WTC11 (cell line): ENCODE measurements around the gene PER3. TPM values are rescaled to one million over a fixed set of nuclear protein-coding genes. Genes with fewer than 3 reads are reported as not detected.

ENCODE experiments used
- ATAC-seq: fragments of 200-7000 bp; cut with Tn5 transposase; 2 replicates; pipeline ENCODE4 v1.10.0; 2021; ENCODE audit warnings: mild to moderate bottlenecking, moderate library complexity
- CTCF ChIA-PET: fragments of 300-600 bp; sonication (Branson Sonifier 250); formaldehyde crosslinking; loops from one replicate; lab custom pipeline; 2021; ENCODE audit warnings: antibody characterized with exemption; lab: Charles Lee
- POLR2A ChIA-PET: fragments of 350-600 bp; sonication (Branson Sonifier 250); formaldehyde crosslinking; loops from one replicate; lab custom pipeline; 2021; ENCODE audit warnings: antibody characterized with exemption; lab: Charles Lee
- DNase-seq: peaks from one replicate; pipeline ENCODE4 v3.0.0; 2021; ENCODE audit warnings: low spot score
- H3K27ac Mint-ChIP-seq: 2 replicates; pipeline ENCODE4 v1.8.0; 2021; ENCODE audit warnings: mixed read lengths
- H3K27me3 Mint-ChIP-seq: 2 replicates; pipeline ENCODE4 v1.8.0; 2021; ENCODE audit warnings: low read depth, mild to moderate bottlenecking, moderate library complexity, mixed read lengths
- H3K36me3 Mint-ChIP-seq: 2 replicates; pipeline ENCODE4 v1.8.0; 2021; ENCODE audit warnings: mixed read lengths
- H3K4me1 Mint-ChIP-seq: 2 replicates; pipeline ENCODE4 v1.8.0; 2022; ENCODE audit warnings: mixed read lengths
- H3K4me3 Mint-ChIP-seq: 2 replicates; pipeline ENCODE4 v1.8.0; 2021; ENCODE audit warnings: mild to moderate bottlenecking, moderate library complexity, mixed read lengths
- H3K9me3 Mint-ChIP-seq: 2 replicates; pipeline ENCODE4 v1.8.0; 2021; ENCODE audit warnings: mixed read lengths
- AR ChIP-seq: fragments of 250-450 bp; sonication (Bioruptor Pico); IDR thresholded peaks from 2 replicates; pipeline ENCODE4 v1.9.0; 2021; ENCODE audit warnings: mild to moderate bottlenecking
- ATF3 ChIP-seq: sonication (generic); formaldehyde crosslinking; conservative IDR thresholded peaks from 2 replicates; pipeline ENCODE4 v1.8.1; 2022; ENCODE audit warnings: mild to moderate bottlenecking, missing genetic modification reagents
- E2F1 ChIP-seq: sonication (generic); formaldehyde crosslinking; IDR thresholded peaks from 2 replicates; pipeline ENCODE4 v1.8.0; 2022; ENCODE audit warnings: mild to moderate bottlenecking, missing genetic modification reagents
- EMX1 ChIP-seq: fragments of 250-450 bp; sonication (Bioruptor Pico); IDR thresholded peaks from 2 replicates; pipeline ENCODE4 v1.8.0; 2021; ENCODE audit warnings: mild to moderate bottlenecking
- ERG ChIP-seq: fragments of 250-450 bp; sonication (Bioruptor Pico); IDR thresholded peaks from 2 replicates; pipeline ENCODE4 v1.8.0; 2021; ENCODE audit warnings: mild to moderate bottlenecking
- FOXK1 ChIP-seq: sonication (generic); formaldehyde crosslinking; IDR thresholded peaks from 2 replicates; pipeline ENCODE4 v1.8.0; 2022; ENCODE audit warnings: mild to moderate bottlenecking, moderate library complexity, missing genetic modification reagents
- HMGA2 ChIP-seq: fragments of 250-450 bp; sonication (Bioruptor Pico); IDR thresholded peaks from 2 replicates; pipeline ENCODE4 v1.4.0; 2021; ENCODE audit warnings: mild to moderate bottlenecking, moderate library complexity
- MAX ChIP-seq: sonication (generic); formaldehyde crosslinking; IDR thresholded peaks from 2 replicates; pipeline ENCODE4 v1.8.0; 2022; ENCODE audit warnings: mild to moderate bottlenecking, missing genetic modification reagents
- NR1H2 ChIP-seq: sonication (generic); formaldehyde crosslinking; IDR thresholded peaks from 2 replicates; pipeline ENCODE4 v1.9.0; 2021; ENCODE audit warnings: mild to moderate bottlenecking, moderate library complexity, missing genetic modification reagents
- PREB ChIP-seq: sonication (generic); formaldehyde crosslinking; IDR thresholded peaks from 2 replicates; pipeline ENCODE4 v1.8.1; 2022; ENCODE audit warnings: mild to moderate bottlenecking, missing genetic modification reagents, moderate library complexity, borderline replicate concordance
- TCF7 ChIP-seq: sonication (generic); formaldehyde crosslinking; IDR thresholded peaks from 2 replicates; pipeline ENCODE4 v1.8.0; 2022; ENCODE audit warnings: mild to moderate bottlenecking, low read depth, missing genetic modification reagents, moderate library complexity
- TEAD4 ChIP-seq: sonication (generic); formaldehyde crosslinking; IDR thresholded peaks from 2 replicates; pipeline ENCODE4 v1.8.0; 2022; ENCODE audit warnings: mild to moderate bottlenecking, missing genetic modification reagents
- ZNF317 ChIP-seq: sonication (generic); formaldehyde crosslinking; IDR thresholded peaks from 2 replicates; pipeline ENCODE4 v1.8.1; 2023; ENCODE audit warnings: low read depth, mild to moderate bottlenecking, moderate library complexity, missing genetic modification reagents, borderline replicate concordance
- ZNF423 ChIP-seq: fragments of 250-450 bp; sonication (Bioruptor Pico); IDR thresholded peaks from 2 replicates; pipeline ENCODE4 v2.1.2; 2022; ENCODE audit warnings: mild to moderate bottlenecking, moderate library complexity
- ZNF425 ChIP-seq: fragments of 250-450 bp; sonication (Bioruptor Pico); conservative IDR thresholded peaks from 2 replicates; pipeline ENCODE4 v1.9.0; 2021; ENCODE audit warnings: mild to moderate bottlenecking
- ZSCAN18 ChIP-seq: fragments of 250-450 bp; sonication (Bioruptor Pico); IDR thresholded peaks from 2 replicates; pipeline ENCODE4 v2.1.2; 2022; ENCODE audit warnings: mild to moderate bottlenecking, moderate library complexity
- total RNA-seq: library from RNA; stranded (reverse); gene quantifications from 3 replicates; pipeline ENCODE4 v1.2.3, GENCODE V29; 2021

PER3 gene
- total RNA-seq, 1 experiment from 2014 or later, result 8.5 TPM

- no peak for DNase-seq
- Mint-ChIP-seq H3K27ac (no peak overlapping the region), H3K4me3 (no peak overlapping the region), H3K4me1 (peaks cover 15% of the 10 kb centered on the region), H3K27me3 (no peaks in the 10 kb centered on the region), H3K36me3 (peaks cover 7% of the 10 kb centered on the region), H3K9me3 (no peaks in the 10 kb centered on the region)
- CTCF ChIA-PET, result interaction anchor here (1.1 to 1.9 kb wide), 3 partner anchors 13 to 99 kb away, joined by 4 to 11 read pairs (median 9); no protein-coding TSS in a partner anchor
- no peak for ATAC-seq
- TF ChIP-seq FOXK1 (CRISPR knock-in tag) (no peak), TCF7 (CRISPR knock-in tag) (no peak), ZNF425 (CRISPR knock-in tag) (no peak), AR (CRISPR knock-in tag) (no peak), ERG (CRISPR knock-in tag) (no peak), ZSCAN18 (no peak), MAX (CRISPR knock-in tag) (no peak), E2F1 (CRISPR knock-in tag) (no peak), TEAD4 (no peak), ZNF423 (no peak), PREB (CRISPR knock-in tag) (no peak)
- POLR2A ChIA-PET, result no interaction called here
Measured at GRCh38 chr1:7768583-7768982, 15.5 kb upstream of the PER3 start.

GRCh38 chr1:7769673-7770412, 14.2 kb upstream of the PER3 start:
- CTCF ChIA-PET, result interaction anchor here (1.1 to 2.9 kb wide), 3 partner anchors 17 to 102 kb away, joined by 4 to 24 read pairs (median 11); no protein-coding TSS in a partner anchor
- no peak for DNase-seq
- Mint-ChIP-seq H3K9me3 (no peaks in the 10 kb centered on the region), H3K27ac (no peak overlapping the region), H3K36me3 (peaks cover 17% of the 10 kb centered on the region), H3K4me3 (no peak overlapping the region), H3K27me3 (no peaks in the 10 kb centered on the region), H3K4me1 (peaks cover 15% of the 10 kb centered on the region)
- TF ChIP-seq ATF3 (CRISPR knock-in tag), result no peak
- TF ChIP-seq HMGA2 (CRISPR knock-in tag), result no peak
- TF ChIP-seq NR1H2 (CRISPR knock-in tag), result no peak
- no peak for TF ChIP-seq ZNF317 (CRISPR knock-in tag)
- TF ChIP-seq FOXK1 (CRISPR knock-in tag), result no peak
- no peak for TF ChIP-seq EMX1 (CRISPR knock-in tag)
- no peak for ATAC-seq
- POLR2A ChIA-PET, result no interaction called here
